ENCODE data around the gene SERBP1. TPM values are rescaled to one million over a fixed set of nuclear protein-coding genes. Genes with fewer than 3 reads are reported as not detected.

Gene SERBP1
- total RNA-seq, 1 donor from 2014 or later: 167 TPM

DNA sequence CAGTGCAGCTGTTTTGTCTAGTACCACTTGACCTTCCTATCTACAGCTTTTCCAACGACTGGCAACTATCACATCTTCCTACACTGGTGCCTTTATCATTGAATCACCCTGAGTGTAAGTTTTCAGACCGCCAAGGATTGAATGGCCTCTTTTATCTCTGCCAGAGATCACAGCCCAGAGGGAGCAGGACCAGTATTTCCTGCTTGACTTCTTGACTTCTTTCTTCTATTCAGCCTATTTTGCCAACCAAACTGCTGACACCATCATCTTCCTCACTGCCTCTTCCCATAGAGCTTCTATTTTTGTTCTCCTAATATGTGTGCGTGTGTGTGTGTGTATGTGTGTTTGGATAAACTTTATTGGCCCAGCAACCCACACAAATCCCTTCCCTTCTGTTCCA is 53.8 kb downstream of the SERBP1 start:
- H3K27ac ChIP-seq: no peak overlapping the region
- no peaks in the 10 kb centered on the region for H3K36me3 ChIP-seq
- H3K4me3 ChIP-seq: no peak overlapping the region
- H3K27me3 ChIP-seq: no peaks in the 10 kb centered on the region
- no peak for DNase-seq (ENCODE audit: extremely low spot score in 2 of 2)
- H3K4me1 ChIP-seq: no peaks in the 10 kb centered on the region
- intact Hi-C loops (cut with DNase I): no loop called here
- no peak for TF ChIP-seq POLR2A (IDR thresholded peaks at IDR 0.05)
- TF ChIP-seq, protein P1, sequence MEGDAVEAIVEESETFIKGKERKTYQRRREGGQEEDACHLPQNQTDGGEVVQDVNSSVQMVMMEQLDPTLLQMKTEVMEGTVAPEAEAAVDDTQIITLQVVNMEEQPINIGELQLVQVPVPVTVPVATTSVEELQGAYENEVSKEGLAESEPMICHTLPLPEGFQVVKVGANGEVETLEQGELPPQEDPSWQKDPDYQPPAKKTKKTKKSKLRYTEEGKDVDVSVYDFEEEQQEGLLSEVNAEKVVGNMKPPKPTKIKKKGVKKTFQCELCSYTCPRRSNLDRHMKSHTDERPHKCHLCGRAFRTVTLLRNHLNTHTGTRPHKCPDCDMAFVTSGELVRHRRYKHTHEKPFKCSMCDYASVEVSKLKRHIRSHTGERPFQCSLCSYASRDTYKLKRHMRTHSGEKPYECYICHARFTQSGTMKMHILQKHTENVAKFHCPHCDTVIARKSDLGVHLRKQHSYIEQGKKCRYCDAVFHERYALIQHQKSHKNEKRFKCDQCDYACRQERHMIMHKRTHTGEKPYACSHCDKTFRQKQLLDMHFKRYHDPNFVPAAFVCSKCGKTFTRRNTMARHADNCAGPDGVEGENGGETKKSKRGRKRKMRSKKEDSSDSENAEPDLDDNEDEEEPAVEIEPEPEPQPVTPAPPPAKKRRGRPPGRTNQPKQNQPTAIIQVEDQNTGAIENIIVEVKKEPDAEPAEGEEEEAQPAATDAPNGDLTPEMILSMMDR (IDR thresholded peaks at IDR 0.05): no peak
- no peak for TF ChIP-seq POLR2AphosphoS5 (IDR thresholded peaks at IDR 0.05; ENCODE audit: insufficient read depth in 1 of 2, low read depth in 1 of 2)
- no peaks in the 10 kb centered on the region for H3K9me3 ChIP-seq

DNA sequence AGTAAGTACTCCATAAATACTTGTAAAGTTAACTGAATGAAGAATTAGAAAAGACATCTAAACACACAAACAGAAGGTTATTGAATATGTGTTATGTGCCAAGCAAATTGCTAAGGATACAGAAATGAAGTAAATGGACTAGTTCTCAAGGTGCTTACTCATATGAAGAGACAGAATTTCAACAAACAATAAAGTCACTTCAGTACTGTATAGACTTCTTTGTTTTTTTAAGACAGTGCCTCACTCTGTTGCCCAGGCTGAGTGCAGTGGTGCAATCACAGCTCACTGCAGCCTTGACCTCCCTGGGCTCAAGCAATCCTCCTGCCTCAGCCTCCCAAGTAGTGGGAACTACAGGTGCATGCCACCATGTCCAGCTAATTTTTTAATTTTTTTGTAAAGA is 57.3 kb downstream of the SERBP1 start:
- Histone ChIP-seq H3K27me3 (no peaks in the 10 kb centered on the region), H3K9me3 (no peaks in the 10 kb centered on the region), H3K36me3 (no peaks in the 10 kb centered on the region), H3K4me3 (no peak overlapping the region), H3K4me1 (no peaks in the 10 kb centered on the region), H3K27ac (no peak overlapping the region)
- TF ChIP-seq, protein P1 (IDR thresholded peaks at IDR 0.05): no peak
- no peak for TF ChIP-seq POLR2AphosphoS5 (IDR thresholded peaks at IDR 0.05; ENCODE audit: insufficient read depth in 1 of 2, low read depth in 1 of 2)
- TF ChIP-seq POLR2A (IDR thresholded peaks at IDR 0.05): no peak
- intact Hi-C loops (cut with DNase I): no loop called here
- no peak for DNase-seq (ENCODE audit: extremely low spot score in 2 of 2)

DNA sequence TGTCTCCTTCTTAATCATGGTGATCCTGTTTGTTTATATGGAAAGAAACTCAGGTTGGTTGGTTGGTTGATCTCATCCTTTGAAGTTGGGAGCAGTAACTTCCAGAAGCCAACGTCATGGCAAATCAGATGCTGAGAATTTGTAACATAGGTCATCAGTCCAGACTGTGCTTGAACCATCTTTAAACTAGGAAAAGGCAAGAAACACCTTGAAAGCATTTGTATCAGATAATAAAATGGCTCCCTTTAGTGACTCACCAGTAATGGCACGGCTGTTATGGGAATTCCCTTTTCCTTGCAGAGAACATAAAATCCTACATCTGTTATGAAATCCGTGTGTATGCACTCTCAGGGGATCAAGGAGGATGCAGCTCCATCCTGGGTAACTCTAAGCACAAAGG is 58.1 kb downstream of the SERBP1 start:
- Histone ChIP-seq H3K36me3 (no peaks in the 10 kb centered on the region), H3K27me3 (no peaks in the 10 kb centered on the region), H3K27ac (peak overlapping the region; percentile 9), H3K4me1 (no peaks in the 10 kb centered on the region), H3K9me3 (no peaks in the 10 kb centered on the region), H3K4me3 (no peak overlapping the region)
- TF ChIP-seq POLR2A (IDR thresholded peaks at IDR 0.05): no peak
- TF ChIP-seq, protein P1 (IDR thresholded peaks at IDR 0.05): no peak
- no peak for TF ChIP-seq POLR2AphosphoS5 (IDR thresholded peaks at IDR 0.05; ENCODE audit: insufficient read depth in 1 of 2, low read depth in 1 of 2)
- no peak for DNase-seq (ENCODE audit: extremely low spot score in 2 of 2)
- intact Hi-C loops (cut with DNase I): no loop called here

DNA sequence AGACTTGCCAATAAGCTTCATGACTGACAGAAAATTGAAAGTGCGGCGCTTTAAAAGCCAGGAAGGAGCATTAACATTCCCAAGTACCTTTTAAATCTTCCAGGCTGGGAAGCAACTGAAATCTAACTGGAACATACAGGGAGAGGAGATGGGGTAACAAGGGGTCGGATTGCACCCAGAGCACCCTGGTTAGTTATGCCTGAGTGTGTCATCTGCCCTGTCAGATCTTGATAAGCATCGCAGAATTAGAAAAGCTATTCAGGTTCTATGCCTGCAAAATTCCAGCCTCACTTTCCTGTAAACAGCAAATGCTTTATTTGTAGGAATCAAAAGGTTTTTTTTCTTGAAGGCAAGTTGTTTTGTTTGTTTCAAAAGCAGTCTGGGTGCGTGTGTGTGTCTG is 58.5 kb downstream of the SERBP1 start:
- intact Hi-C loops (cut with DNase I): no loop called here
- H3K27ac ChIP-seq: peak overlapping the region; percentile 9
- no peak overlapping the region for H3K4me3 ChIP-seq
- H3K4me1 ChIP-seq: no peaks in the 10 kb centered on the region
- DNase-seq (ENCODE audit: extremely low spot score in 2 of 2): no peak
- no peaks in the 10 kb centered on the region for H3K36me3 ChIP-seq
- no peaks in the 10 kb centered on the region for H3K27me3 ChIP-seq
- no peaks in the 10 kb centered on the region for H3K9me3 ChIP-seq
- TF ChIP-seq, protein P1 (IDR thresholded peaks at IDR 0.05): no peak
- TF ChIP-seq POLR2A (IDR thresholded peaks at IDR 0.05) (no peak), POLR2AphosphoS5 (IDR thresholded peaks at IDR 0.05; ENCODE audit: insufficient read depth in 1 of 2, low read depth in 1 of 2) (no peak)

DNA sequence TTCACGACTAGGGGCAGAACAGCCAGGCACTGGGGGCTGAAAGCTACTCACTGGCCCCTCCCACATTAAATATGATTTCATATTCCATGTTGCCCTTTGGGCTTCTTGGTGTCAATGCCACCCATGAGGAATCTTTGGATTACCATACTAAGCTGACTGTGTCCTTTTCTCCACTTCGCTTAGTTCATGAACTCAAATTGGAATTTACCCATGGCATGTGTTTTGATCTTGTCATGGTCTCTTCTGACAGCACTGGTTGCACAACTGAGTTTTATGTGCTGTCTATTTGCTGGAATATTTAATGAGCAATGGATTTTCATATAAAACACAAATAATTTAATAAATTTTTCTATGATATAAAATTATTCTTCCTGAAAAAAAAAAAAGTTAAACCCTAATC is 59.2 kb downstream of the SERBP1 start:
- Histone ChIP-seq H3K27me3 (no peaks in the 10 kb centered on the region), H3K4me3 (no peak overlapping the region), H3K36me3 (no peaks in the 10 kb centered on the region), H3K9me3 (no peaks in the 10 kb centered on the region), H3K27ac (no peak overlapping the region), H3K4me1 (no peaks in the 10 kb centered on the region)
- no peak for DNase-seq (ENCODE audit: extremely low spot score in 2 of 2)
- TF ChIP-seq, protein P1 (IDR thresholded peaks at IDR 0.05): no peak
- TF ChIP-seq POLR2AphosphoS5 (IDR thresholded peaks at IDR 0.05; ENCODE audit: insufficient read depth in 1 of 2, low read depth in 1 of 2) (no peak), POLR2A (IDR thresholded peaks at IDR 0.05) (no peak)
- intact Hi-C loops (cut with DNase I): no loop called here

Measured in vagina (tissue), 2 donors.